G401 (cell line): ENCODE data around the gene SRRM2. TPM values are rescaled to one million over a fixed set of nuclear protein-coding genes. Genes with fewer than 3 reads are reported as not detected.
A peak's percentile ranks its signal among the peaks of the same experiment; 100 is the strongest.
"Not testable (repeated sequence)": the region's sequence is repeated elsewhere in the genome, so short reads cannot be mapped to it uniquely, and the experiment has no call there.

Source experiments
- DNase-seq: peaks from one replicate; pipeline ENCODE4 v3.0.0-alpha.2; 2015; ENCODE audit warnings: low spot score
- in situ Hi-C: cut with HindIII; loops from 2 replicates; pipeline ENCODE4 v1.10.0; 2016; ENCODE audit warnings: low sequenced_read_pairs, mixed read lengths
- total RNA-seq: library from RNA; depleted of rRNA; stranded (reverse); fragments of >200 nt; shearing (Covaris generic); gene quantifications from 2 replicates; pipeline ENCODE4 v1.2.3, GENCODE V29; 2014

SRRM2 gene
- total RNA-seq, 1 experiment from 2014 or later = 44.7 TPM

GRCh38 chr16:2713523-2713922 lies 38.9 kb upstream of the SRRM2 start:
- in situ Hi-C loops = no loop called here
- no peak for DNase-seq

GRCh38 chr16:2713985-2714774 lies 38.3 kb upstream of the SRRM2 start:
- DNase-seq = no peak
- in situ Hi-C loops = no loop called here

- no peak for DNase-seq
- in situ Hi-C loops = no loop called here
Observed at GRCh38 chr16:2715064-2715463, 37.4 kb upstream of the SRRM2 start.

DNA sequence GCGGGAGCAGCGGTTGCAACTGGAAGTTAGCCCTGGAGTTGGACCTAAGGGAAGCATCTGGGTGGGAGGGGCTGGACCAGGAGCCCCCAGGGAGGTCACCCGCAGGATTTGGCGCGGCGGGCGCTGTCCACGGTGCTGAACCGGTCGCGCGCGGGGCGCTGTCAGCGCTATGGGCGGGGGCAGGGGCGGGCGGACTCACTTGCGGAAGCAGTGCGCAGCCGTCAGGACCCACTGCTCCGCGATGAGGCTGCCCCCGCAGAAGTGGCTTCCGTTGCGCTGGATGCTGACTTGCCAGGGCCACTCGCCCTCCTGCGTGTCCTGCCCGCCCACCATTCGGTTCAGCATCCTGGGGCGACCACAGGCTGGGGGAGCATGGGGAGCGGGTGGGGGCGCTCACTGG lies 36.9 kb upstream of the SRRM2 start:
- no peak for DNase-seq
- in situ Hi-C loops = no loop called here

DNA sequence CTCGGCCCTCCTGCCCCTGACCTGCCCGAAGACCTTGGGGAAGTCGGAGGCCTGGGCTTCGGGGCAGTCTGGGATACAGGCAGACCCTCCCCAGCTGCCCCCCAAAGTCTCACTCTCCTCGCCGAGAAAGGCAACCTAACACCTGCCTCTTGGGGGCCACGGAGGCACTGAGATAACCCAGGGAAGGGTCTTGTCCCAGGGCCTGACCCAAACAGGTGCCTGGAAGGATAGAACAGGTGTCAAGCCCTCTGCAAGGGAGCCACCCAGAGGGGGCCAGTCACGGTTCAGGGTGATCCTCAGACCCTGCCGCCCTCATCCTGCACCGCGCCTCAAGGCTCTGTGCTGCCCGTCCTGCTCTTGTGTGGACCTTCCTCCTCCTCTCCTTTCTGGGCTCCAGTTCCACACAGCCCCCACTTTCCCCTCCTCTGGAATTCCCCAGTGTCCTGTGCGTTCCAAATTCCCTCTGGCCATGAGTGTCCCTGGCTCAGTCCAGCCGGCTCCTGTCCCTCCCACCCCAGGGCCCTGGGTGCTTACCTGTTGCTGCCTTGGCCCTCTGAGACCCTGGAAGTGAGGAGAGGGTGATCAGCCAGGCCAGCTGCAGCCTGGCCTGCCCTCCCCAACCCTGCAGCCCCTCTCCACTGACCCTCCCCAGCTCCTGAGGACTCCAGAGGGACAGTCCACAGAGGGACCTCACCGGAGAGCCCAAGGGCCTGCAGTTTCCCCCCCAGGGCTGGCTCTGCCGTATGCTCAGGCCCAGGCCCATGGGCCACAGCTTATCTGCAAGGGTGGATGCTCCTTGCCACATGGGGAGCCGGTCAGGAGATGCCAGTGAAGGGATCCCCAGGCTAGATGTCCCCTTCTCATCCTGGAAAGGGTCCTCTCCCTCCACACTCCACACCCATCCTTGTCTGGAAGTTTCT lies 36.2 kb upstream of the SRRM2 start:
- DNase-seq = no peak
- in situ Hi-C loops = no loop called here

DNA sequence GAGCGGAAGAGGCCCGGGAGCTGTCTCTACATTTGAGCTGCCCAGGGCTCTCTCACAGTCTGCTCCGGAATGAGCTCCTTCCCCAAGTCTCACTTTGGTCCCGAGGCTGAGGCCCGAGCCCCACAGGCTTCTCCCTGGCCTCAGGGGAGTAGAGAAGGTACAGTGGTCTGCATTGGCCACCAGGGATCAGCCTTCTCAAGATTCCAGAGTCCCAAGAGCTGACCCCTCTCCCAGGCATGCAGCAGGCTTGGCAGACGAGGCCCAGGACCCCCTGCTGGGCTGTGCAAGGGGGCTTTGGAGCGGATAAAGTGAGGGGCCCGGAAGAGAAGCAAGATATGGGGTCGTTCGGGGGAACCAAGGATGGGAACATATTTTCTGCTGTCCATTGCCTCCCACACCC lies 35.5 kb upstream of the SRRM2 start:
- DNase-seq = no peak
- in situ Hi-C loops = no loop called here

DNA sequence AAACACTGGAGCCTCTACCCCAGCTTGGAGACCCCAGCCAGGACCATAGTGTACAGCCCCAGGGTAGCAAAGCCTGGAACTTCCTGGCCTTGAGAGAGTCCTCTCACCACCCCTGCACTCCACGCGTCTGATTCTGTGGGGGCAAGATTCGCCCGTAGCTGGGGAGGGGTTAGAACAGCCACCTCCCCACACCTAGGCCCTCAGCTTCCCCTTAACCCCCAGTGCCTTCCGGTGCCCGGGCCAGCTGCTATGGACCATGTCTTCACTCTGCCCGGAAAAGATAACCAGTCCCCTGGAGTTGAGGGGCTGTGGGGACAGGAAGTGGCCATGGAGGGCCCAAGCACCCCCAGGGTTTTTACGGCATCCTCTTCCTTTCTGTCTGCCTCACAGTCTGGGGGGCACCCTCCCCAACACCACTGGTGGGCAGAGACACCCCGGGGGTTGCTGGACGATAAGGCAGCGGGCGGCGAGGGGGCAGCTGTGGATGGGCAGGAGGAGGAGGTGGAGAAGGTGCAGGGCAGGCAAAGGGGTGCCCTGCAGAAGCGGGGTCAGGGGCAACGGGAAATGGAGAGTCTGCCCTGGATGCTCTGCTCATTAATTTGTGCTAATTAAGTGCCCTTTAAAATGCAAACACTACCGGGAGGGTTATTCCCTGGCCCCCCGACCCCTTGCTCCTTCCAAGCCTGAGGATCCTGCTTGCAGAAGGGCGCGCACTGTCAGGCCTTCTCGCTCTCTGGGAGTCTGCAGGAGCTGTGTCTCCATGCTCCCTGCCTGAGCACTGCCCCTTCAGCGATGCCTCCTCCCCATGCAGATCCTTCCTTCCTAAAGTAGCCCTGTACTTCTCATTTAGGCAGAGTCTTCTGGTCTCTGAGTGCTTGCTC lies 34.8 kb upstream of the SRRM2 start:
- no peak for DNase-seq
- in situ Hi-C loops = no loop called here

- in situ Hi-C loops = no loop called here
- no peak for DNase-seq
Observed at GRCh38 chr16:2719328-2720063, 32.9 kb upstream of the SRRM2 start.

GRCh38 chr16:2720064-2720457 lies 32.4 kb upstream of the SRRM2 start, which contains the start of gene PRSS27:
TSS of gene PRSS27 (minus strand) at chr16:2720224. CDS start at chr16:2720160, 64 bp downstream.
- no peak for DNase-seq

DNA sequence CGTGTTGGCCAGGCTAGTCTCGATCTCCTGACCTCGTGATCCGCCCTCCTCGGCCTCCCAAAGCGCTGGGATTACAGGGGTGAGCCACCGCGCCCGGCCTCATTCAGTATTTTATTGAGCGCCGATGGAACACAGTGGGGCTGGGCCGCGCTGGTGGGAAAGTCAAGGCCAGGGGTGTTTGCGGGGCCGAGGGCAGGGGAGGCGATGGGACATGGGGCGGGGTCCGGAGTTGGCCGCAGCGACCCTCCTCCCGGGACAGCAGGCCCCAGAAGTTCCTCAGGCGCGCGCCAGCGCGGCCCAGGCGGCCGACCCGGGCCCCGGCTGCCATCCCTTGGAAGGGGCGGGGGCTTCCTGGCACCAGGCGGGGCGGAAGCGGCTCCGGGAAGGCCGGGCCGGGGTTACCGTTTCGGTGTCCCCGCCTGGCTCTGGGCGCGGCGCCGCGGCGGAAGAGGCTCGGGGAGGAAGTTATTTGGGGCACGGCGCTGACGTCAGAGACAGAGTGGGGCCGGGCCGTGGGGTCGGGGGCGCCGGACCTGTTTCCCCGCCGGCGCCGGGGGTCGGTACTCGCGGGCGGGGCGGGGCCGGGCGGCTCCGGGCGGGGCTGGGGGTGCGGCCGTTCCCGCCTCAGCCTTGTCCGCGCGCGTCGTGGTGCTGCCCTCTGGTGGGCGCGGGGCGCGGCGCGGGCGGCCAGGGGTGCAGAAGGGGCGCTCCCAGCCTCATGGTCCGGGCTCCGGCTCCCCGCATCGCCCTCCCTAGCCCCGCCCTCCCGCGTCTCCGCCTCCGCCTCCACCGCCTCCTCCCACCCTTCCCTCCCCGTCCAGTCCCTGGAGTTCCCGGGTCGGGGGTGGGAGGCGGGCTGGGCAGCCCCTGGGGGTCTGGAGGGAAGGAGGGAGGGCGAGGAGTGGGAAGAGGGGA lies 31.5 kb upstream of the SRRM2 start:
- DNase-seq = peak; percentile 77
- in situ Hi-C loops = no loop called here

More at GRCh38 chr16:2720064-2720457, 32.4 kb upstream of the SRRM2 start, which contains the start of gene PRSS27:
- in situ Hi-C loops = no loop called here

GRCh38 chr16:2721634-2722173 lies 30.7 kb upstream of the SRRM2 start:
- DNase-seq = peak; percentile 21

GRCh38 chr16:2724088-2724676 lies 28.3 kb upstream of the SRRM2 start:
- DNase-seq = no peak
- in situ Hi-C loops = no loop called here

More at GRCh38 chr16:2721634-2722173, 30.7 kb upstream of the SRRM2 start:
- in situ Hi-C loops = not testable (repeated sequence)

DNA sequence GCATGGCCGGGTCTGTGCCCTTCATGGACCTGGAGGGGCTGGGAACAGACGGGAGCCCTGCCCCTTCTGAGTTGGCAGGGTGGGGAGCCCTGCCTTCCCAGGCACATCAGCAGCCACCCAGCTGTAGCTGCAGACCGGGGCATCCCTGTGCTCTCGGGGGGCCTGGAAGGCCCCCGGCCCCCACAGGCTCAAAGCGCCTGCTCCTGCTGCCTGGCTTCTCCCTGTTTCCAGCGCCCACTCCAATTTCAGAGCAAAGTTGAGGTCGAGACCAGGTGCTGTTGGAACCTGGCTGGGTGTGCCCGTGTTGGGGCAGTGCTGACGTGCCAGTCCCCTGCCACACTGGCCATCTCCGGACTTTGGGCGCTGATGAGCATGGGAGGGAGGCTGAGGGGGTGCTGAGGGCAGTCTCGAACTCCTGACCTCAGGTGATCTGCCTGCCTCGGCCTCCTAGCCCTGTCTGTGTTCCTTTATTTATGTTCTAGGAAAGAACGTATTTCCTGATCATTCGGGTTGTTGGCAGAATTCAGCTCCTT lies 27.6 kb upstream of the SRRM2 start:
- DNase-seq = no peak
- in situ Hi-C loops = no loop called here

DNA sequence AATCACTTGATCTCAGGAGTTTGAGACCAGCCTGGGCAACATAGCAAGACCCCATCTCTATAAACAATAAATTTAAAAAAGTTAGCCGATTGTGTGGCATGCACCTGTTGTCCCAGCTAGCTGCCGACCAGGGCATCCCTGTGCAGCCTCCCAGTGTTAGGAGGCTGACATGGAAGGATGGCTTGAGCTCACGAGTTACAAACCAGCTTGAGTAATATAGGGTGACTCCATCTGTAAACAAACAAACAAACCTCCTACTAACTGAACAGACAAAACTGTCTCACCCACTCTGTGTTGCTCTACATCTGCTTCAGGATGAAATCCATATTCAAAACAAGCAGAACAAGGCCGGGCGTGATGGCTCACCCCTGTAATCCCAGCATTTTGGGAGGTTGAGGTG lies 25.5 kb upstream of the SRRM2 start:
- in situ Hi-C loops = no loop called here
- DNase-seq = no peak

DNA sequence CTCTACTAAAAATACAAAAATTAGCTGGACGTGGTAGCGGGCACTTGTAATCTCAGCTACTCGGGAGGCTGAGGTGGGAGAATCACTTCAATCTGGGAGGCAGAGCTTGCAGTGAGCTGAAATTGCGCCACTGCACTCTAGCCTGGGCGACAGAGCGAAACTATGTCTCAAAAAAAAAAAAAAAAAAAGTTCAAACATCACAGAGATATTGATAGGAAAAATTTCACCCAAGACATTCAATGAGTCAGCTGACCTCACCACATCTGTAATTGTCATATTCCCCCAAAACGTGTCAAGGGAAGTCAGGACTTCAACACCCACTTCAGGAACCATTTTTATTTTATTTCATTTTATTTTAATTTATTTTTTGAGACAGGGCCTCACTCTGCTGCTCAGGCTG lies 24.4 kb upstream of the SRRM2 start:
- in situ Hi-C loops = no loop called here
- no peak for DNase-seq

GRCh38 chr16:2734844-2735515 lies 17.5 kb upstream of the SRRM2 start:
- in situ Hi-C loops = no loop called here
- DNase-seq = no peak
